ENCODE results near the gene SOX10.
"Not testable (repeated sequence)": the region's sequence is repeated elsewhere in the genome, so short reads cannot be mapped to it uniquely, and the experiment has no call there.

The SOX10 gene

DNA sequence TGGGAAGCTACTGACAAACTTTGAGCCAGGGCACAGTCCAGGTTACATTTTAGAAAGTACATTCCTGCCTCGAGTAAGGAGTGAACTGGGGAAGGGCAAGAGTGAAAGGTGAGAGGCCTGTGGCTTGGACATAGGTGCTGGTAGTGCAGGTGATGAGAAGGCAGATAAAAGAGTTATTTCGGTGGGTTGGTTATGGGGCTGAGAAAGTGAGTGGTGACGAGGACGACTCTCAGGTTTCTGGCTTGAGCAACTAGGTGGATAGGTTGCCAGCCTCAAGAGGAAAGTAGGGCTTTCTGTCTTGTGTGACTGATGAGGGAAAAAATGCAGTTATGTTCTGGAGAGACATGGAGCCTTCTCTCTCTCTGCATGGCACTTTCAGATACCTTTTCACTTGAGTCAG, 27.1 kb downstream of the SOX10 start:
- Histone ChIP-seq H3K36me3 (ENCODE audit: insufficient read depth, low read length) (peaks cover 30% of the 10 kb centered on the region; the same call in 1 of the 2 replicates), H3K4me1 (ENCODE audit: insufficient read depth, low read length, poor library complexity, severe bottlenecking) (peaks cover 18% of the 10 kb centered on the region), H3K9me2 (replicated peaks; ENCODE audit: low read depth, low read length) (no peaks in the 10 kb centered on the region), H4K20me1 (ENCODE audit: insufficient read depth, low read length, poor library complexity, severe bottlenecking) (peaks cover 7% of the 10 kb centered on the region), H3K9ac (ENCODE audit: low read depth, low read length, poor library complexity, severe bottlenecking) (no peak overlapping the region), H3F3A (ENCODE audit: low read depth) (no peaks in the 10 kb centered on the region), H3K79me2 (ENCODE audit: insufficient read depth, low read length) (peaks cover 26% of the 10 kb centered on the region), H3K9me3 (ENCODE audit: insufficient read depth, low read depth, low read length) (no peaks in the 10 kb centered on the region), H3K27me3 (ENCODE audit: insufficient read depth, low read length, poor library complexity, severe bottlenecking) (no peaks in the 10 kb centered on the region), H2AFZ (ENCODE audit: low read length) (no peak overlapping the region), H3K4me2 (ENCODE audit: low read depth, low read length, poor library complexity, severe bottlenecking) (peak overlapping the region; percentile 21), H3K4me3 (ENCODE audit: low read length, poor library complexity, severe bottlenecking) (no peak overlapping the region)
- no peak for TF ChIP-seq EZH2phosphoT487 (IDR thresholded peaks at IDR 0.05; ENCODE audit: borderline replicate concordance)
- TF ChIP-seq, protein P1, sequence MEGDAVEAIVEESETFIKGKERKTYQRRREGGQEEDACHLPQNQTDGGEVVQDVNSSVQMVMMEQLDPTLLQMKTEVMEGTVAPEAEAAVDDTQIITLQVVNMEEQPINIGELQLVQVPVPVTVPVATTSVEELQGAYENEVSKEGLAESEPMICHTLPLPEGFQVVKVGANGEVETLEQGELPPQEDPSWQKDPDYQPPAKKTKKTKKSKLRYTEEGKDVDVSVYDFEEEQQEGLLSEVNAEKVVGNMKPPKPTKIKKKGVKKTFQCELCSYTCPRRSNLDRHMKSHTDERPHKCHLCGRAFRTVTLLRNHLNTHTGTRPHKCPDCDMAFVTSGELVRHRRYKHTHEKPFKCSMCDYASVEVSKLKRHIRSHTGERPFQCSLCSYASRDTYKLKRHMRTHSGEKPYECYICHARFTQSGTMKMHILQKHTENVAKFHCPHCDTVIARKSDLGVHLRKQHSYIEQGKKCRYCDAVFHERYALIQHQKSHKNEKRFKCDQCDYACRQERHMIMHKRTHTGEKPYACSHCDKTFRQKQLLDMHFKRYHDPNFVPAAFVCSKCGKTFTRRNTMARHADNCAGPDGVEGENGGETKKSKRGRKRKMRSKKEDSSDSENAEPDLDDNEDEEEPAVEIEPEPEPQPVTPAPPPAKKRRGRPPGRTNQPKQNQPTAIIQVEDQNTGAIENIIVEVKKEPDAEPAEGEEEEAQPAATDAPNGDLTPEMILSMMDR (conservative IDR thresholded peaks at IDR 0.05; ENCODE audit: low read length): no peak

- peaks cover 18% of the 10 kb centered on the region; the same call in 1 of the 2 replicates for H3K36me3 ChIP-seq (ENCODE audit: insufficient read depth, low read length)
- H3F3A ChIP-seq (ENCODE audit: low read depth); H4K20me1 ChIP-seq (ENCODE audit: insufficient read depth, low read length, poor library complexity, severe bottlenecking); H3K9ac ChIP-seq (ENCODE audit: low read depth, low read length, poor library complexity, severe bottlenecking); H3K4me2 ChIP-seq (ENCODE audit: low read depth, low read length, poor library complexity, severe bottlenecking); H3K9me2 ChIP-seq (replicated peaks; ENCODE audit: low read depth, low read length); H2AFZ ChIP-seq (ENCODE audit: low read length); H3K4me3 ChIP-seq (ENCODE audit: low read length, poor library complexity, severe bottlenecking); H3K9me3 ChIP-seq (ENCODE audit: insufficient read depth, low read depth, low read length); H3K27me3 ChIP-seq (ENCODE audit: insufficient read depth, low read length, poor library complexity, severe bottlenecking): not testable (repeated sequence)
- peaks cover 18% of the 10 kb centered on the region for H3K4me1 ChIP-seq (ENCODE audit: insufficient read depth, low read length, poor library complexity, severe bottlenecking)
- peaks cover 26% of the 10 kb centered on the region for H3K79me2 ChIP-seq (ENCODE audit: insufficient read depth, low read length)
Measured at GRCh38 chr22:37955825-37956397, 28.4 kb downstream of the SOX10 start.

GRCh38 chr22:37954686-37955085, 29.7 kb downstream of the SOX10 start:
- Histone ChIP-seq H3F3A (ENCODE audit: low read depth) (no peaks in the 10 kb centered on the region), H3K27me3 (ENCODE audit: insufficient read depth, low read length, poor library complexity, severe bottlenecking) (no peaks in the 10 kb centered on the region), H3K9me2 (replicated peaks; ENCODE audit: low read depth, low read length) (no peaks in the 10 kb centered on the region), H3K9me3 (ENCODE audit: insufficient read depth, low read depth, low read length) (no peaks in the 10 kb centered on the region), H3K9ac (ENCODE audit: low read depth, low read length, poor library complexity, severe bottlenecking) (peak overlapping the region; percentile 87), H3K79me2 (ENCODE audit: insufficient read depth, low read length) (peaks cover 26% of the 10 kb centered on the region), H4K20me1 (ENCODE audit: insufficient read depth, low read length, poor library complexity, severe bottlenecking) (peaks cover 7% of the 10 kb centered on the region), H3K4me3 (ENCODE audit: low read length, poor library complexity, severe bottlenecking) (peak overlapping the region; percentile 85), H2AFZ (ENCODE audit: low read length) (no peak overlapping the region), H3K36me3 (ENCODE audit: insufficient read depth, low read length) (peaks cover 15% of the 10 kb centered on the region; the same call in 1 of the 2 replicates), H3K4me2 (ENCODE audit: low read depth, low read length, poor library complexity, severe bottlenecking) (peak overlapping the region; percentile 87), H3K4me1 (ENCODE audit: insufficient read depth, low read length, poor library complexity, severe bottlenecking) (peaks cover 18% of the 10 kb centered on the region)
- no peak for TF ChIP-seq EZH2phosphoT487 (IDR thresholded peaks at IDR 0.05; ENCODE audit: borderline replicate concordance)
- TF ChIP-seq, protein P1 (conservative IDR thresholded peaks at IDR 0.05; ENCODE audit: low read length): no peak

Measured in Loucy (cell line).